ENCODE results near the gene SFT2D3.

Gene SFT2D3

DNA sequence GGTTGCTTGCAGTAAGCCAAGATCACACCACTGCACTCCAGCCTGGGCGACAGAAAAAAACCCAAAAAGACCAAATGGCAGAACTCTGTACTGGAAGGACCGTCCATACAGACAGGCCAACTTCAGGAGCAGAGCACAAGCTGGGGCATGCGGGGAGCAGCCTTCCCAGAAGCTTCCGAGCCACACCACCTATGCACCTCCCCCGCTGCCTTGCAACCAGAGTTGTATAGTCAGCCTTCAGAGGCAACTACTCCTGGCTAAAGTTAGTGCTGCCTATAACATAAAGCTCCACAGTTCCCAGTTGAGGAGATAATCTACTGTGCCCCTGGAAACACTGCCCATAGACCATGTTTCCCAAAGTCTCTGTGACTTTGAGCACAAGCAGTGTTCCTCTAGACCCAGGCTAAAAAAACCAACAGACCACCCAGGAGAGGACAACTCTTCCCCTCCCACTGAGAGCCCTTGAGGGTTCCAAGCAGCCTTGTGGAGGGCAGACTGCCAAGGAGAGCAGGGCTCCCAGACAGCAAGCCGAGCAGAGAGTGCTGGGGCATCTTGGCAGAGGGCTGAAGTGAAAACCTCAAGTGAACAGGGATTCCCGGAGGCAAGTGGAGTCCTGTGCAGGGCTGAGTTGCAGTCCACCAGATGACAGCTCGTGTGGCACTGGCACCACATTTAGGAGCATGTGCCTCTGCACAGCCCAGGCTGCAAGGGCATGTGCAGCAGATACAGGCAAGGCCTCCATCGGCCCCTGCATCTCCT is 6.8 kb downstream of the SFT2D3 start:
- DNase-seq (ENCODE audit: low read depth): no peak

DNA sequence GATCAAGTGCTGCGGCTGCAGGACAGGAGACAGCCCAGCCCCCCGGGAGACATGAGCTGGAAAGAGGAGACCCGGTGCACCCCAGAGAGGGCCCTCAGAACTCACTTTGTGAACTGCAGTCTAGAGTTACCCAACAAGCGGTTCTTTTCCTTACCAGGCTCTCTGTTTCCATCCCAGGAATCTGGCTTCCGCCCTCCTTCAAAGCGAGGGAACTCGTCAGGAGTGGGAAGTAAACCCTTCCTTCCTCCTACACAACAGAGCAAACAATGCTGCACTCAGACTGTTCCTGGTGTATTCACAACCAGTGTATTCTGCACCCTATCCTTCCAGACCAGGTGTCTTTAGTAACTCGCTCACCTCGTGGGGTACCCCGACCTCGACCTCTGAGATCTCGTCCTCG is 8.0 kb downstream of the SFT2D3 start:
- no peak for DNase-seq (ENCODE audit: low read depth)

DNA sequence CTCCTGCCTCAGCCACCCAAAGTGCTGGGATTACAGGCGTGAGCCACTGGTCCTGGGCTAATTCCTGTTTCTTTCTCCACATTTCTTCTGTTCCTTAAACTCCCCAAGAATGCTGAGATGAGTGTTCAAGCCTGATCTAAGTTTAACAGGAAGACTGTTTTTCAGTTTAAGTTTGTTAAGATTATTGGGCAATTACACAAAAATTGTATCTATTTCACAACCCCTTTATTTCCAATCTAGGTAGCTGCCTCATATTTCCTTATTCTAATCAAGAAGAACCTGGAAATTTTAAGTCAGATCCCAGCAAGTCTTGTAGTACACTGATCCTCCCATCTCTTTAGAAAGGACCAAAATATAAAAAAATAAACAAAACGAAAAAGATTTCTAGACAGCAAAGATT is 11.7 kb downstream of the SFT2D3 start:
- no peak for DNase-seq (ENCODE audit: low read depth)

DNA sequence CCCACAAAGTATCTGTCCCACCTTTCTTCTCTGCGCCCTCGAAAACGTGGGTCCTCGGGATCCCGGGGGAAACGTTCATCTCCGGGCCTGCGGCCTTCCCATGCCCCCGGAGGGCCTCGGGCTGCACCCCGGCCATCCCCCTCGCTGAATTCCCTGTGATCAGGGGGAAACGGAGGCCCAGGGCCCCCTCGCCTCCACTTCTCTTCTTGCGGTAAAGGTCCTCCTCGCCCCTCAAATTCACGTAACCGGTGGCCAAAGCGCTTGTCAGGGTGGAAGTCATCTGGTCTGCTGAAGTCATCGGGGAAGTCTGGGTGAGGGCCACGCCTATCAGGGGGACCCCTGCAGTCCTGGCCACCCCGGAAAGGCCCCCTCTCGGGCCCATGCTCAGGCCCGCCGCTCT is 12.3 kb downstream of the SFT2D3 start:
- no peak for DNase-seq (ENCODE audit: low read depth)

DNA sequence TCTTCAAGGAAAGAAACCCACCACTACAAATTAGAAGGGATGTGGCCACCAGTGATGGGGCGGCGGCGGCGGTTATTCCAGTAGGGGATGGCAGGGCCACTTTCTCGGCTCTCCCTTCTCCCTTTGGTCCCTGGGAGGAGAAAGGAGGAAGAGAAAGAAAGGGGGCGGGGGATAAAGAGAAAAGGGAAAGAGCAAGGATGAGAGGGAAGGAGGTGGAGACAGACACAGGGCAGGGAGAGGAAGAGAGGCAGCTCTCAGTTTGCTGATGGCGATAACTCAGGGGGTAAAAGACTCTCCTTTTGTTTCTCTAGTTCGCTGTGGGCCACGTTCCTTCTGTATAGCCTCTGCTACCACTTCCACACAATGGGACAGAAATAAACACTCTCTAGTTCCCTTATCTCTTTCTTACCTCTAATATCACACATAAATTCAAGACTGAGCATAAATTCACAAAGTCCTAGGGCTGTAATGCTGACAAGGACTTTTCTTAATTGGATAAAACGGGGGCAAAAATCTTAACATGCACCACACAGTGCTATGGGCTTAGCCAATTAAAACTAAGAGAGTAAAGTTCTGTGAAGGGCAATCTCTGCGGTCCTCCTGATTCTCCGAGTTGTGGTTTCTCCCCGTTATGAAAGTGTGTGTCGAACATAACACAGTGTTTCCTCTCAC is 14.6 kb downstream of the SFT2D3 start:
- no peak for DNase-seq (ENCODE audit: low read depth)

DNA sequence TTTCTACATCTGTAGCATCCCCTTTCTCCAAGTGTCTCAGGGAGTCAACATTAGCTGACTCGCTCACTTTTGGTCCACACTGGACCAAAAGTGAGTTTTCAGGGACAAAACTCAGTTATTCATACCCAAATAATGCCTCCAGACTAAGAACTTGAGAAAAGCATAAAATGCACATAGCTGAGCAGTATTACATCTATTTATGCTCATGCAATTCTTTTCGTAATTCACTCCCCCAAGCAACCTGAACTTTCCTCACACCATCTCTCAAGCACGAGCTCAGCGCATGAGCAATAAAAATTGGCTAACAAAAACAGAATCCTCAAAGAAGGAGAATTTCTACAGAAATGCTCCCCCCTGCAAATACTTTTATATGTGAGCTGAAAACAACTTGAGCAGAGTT is 17.0 kb downstream of the SFT2D3 start:
- DNase-seq (ENCODE audit: low read depth): no peak

DNA sequence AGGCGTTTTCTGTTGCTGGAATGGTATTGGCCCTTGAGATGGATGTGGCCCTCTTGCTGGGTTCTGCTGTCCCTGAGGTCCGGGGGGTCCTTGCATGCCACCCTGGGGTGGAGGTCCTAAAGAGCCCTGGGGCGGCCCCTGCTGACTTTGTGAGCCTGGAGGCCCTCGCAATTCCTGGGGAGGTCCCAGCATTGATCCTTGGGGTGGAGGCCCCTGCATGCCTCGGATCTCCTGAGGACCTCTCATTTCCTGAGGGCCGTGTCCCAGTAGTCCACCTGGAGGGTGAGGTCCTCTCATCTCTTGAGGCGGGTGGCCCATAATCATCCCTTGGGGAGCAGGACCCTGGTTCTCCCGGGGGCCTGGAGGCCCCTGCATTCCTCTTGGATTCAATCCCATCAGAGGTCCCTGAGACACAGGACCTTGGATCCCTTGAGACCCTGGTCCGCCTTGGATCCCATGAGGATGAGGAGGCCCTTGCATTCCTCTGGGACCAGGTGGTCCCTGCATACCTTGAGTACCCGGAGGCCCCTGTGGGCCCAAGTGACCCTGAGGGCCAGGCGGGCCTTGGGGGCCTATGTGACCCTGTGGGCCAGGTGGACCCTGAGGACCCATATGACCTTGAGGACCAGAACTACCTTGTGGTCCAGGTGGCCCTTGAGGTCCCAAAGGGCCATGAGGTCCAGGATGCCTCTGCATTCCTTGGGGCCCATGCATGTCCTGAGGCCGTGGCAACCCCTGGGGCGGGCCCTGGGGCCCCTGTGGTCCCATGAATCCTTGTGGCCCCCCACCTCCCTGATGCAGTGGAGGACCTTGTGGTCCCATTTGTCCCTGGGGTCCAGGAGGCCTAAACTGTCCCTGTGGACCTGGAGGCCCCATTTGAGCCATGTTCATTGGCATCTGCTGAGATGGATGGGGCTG is 18.3 kb downstream of the SFT2D3 start:
- DNase-seq (ENCODE audit: low read depth): no peak

DNA sequence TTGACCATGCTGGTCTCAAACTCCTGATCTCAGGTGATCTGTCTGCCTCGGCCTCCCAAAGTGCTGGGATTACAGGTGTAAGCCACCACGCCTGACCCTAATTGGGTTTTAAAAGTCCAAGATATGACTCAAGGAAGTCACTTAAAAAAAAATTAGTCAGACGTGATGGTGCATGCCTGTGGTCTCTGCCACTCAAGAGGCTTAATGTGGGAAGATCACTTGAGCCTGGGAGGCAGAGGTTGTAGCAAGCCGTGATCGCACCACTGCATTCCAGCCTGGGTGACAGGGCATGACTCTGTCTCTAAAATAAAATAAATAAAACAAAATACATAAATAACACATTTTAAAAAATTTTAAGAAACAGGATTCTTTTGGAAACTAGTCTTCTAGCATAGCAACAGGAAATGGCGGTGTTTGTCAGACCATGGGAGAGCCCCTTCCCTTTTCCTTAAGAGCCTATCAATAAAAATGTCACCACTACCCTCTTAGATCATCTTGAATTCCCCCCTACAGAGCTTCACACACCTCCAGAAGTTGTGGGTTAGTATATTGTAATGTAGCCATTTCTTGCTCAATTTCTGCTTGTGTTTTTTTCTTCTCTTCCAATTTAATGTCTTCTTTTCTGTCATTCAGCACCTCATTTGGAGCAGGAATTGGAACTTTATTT is 20.1 kb downstream of the SFT2D3 start:
- peak; percentile 51 for DNase-seq (ENCODE audit: low read depth)

DNA sequence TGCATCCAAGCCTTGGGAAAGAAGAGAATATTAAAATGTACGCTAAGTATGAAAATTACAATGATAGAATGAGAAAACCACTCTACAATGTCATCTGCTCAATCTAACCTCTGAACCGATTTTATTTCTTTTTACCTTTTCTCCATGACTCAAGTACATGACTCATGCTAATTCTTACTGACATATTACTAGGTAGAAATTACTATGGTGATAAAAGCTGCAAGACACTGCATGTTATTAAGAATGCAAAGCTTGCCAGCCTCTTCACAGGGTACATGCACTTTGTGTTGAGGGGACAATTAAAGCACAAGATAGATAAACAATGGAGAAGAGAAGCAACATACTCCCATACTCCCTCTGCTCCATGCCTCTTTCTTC is 20.7 kb downstream of the SFT2D3 start:
- DNase-seq (ENCODE audit: low read depth): no peak

DNA sequence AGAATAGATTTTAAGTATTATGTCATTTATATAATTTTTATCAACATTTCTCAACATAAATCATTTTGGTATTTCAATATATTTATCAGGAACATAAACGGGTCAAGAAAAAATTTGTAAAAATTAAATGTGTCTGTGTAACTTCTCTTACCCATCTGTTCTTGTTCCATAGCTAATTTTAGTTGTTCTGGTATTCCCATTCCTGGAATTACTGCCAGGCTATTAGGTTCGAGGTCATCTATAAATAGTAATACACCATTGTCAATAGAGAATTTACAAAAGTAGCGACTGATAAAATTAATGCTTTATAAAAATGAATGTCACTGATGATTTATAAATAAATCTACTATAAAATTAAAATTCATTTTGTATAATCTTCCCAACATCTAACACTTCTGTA is 21.5 kb downstream of the SFT2D3 start:
- no peak for DNase-seq (ENCODE audit: low read depth)

DNA sequence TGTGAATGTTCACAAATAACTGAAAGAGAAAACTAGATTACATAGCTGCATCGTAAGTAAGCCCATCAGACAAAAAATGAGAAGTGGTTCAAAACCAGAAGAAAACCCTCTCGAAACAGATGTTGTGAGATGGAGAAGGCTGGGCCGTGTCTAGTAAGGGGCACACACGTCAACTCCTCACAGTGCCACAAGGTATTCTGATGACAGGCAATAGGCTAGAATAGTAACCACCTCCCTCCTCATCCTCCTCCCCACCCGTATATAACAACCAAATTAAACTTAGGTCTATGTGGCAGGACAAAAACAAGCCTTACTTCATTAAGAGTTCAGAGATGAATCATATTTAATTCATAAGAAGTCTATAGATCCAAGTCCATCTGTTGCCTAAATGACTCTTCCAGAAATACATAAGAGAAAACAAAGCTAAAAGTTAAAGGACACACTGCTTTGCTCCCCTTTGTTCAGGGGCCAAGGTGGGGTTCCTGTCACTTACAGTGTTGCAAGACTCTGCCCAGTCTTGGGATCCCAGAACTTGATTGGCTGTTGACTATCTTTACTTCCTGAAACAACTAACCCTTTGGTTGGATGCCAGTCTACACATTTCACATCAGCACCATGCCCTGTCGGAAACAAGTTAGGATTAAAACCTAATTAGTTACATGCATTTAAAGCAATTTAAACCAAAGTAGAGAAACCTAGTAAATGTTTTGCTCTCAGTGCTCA is 25.0 kb downstream of the SFT2D3 start:
- DNase-seq (ENCODE audit: low read depth): no peak

DNA sequence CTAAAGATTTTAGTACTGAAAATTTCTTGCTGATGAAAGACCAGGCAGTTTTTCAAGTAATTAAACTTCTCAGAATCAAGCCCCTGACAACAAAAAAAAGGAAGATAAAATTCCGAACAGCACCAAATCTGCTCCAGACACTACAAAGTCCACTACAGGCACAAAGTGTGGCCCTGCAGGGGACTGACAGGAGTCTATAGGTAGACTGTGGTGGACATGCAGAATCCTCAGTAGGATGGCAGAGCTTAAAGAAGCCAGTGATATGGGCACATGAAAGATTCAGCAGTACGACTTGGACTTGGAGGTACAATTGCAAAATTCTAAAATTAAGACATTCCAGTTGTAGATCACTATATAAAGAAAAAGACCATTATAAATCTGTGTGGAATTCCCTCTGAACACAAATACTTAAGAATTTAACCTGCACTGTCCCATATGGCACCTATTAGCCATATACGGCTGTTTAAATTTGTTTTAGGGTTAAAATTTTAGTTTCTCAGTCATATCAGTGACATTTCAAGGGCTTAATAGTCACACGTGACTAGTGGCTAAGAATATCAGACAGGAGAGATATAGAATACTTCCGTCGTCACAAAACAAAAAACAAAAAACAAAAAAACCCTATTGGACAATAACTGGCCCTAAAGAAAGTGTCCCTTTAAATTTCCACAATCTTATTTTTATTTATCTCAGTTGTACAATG is 32.0 kb downstream of the SFT2D3 start:
- DNase-seq (ENCODE audit: low read depth): no peak

DNA sequence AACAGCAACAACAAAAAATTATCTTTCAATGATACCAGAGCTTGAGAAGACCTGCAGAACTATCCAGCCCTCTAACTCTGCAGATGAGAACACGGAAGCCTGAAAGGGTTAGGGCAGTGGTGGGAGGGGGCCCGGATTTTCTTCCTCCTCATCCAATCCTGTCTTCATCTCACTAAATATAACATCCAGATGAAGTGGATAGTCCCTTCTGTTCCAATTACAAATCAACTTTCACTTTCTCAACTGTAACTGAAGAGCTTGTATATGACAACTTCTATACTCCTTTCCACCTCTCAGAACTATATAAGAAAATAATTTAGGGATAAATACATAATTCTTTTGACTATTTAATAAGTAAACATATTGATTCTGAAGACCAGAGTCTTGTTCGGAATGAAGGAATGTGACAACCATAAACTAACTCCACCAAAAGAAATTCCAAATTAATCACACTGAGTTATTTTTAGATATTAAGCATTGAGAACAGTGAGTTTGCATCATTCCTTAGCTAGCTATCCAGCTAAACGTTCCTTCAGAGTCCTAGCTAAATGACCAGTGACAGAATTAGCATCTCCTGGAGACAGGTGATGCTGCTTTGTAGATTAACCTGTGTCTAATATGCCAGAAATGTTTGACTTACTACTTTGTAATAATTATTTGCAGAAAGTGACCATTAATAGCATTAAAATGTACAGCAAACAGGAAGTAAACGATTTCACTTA is 32.7 kb downstream of the SFT2D3 start:
- no peak for DNase-seq (ENCODE audit: low read depth)

DNA sequence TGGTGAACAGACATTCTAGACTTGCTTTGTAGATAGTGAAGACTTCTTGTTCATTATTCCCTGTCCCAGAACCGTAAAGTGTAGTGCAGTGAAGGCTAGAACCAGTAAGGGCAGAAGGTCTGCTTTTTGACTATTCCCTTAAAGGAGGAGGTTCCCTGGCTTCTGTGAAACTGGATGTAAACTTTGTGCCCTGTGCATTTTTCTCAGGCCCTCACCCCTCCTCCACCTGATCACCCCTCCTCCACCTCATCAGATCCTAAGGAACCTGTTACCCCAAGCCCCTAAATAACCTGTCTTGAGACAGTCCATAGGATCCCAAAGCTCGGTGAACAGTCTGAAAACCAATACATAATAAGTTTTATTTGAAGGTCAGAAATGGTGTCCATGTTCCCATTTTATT is 33.7 kb downstream of the SFT2D3 start:
- DNase-seq (ENCODE audit: low read depth): no peak

DNA sequence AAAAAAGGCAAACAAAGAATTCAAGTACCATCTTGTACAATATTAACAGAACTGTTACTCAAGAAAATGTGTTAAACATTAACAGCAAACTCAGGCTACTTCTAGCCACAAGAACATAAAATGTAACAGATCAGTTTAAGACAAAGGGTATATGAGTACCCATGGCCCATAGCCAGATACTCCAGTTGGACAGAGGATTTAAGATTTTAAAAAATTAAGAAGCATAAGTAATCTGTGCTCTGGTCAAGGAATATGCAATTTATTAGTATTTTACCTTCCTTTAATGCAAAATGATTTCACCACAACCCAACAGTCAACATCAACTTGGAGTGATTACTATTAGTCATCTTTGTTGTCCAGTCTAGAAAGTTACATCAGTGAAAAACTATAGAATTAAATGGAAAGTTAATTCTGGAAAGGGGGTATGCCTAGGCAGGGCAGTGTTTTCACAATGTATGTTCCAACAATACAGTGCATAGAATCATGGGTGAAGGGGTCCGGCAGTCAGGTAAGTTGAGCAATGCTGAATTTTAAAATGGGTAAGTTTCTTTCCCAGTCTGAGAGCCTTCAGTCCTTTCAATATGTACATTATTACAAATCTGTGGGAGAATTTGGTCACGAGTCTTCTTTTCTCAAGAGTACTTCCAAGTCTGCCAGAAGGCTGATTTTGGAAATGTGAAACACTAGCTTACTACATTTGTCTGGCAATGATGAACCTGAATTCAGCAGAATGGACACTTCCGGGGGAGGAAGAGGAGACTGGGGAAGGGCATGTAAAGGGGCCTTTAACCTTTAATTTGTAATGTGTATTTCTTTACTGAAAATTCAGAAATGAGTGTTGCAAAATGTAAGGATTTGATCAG is 34.5 kb downstream of the SFT2D3 start:
- no peak for DNase-seq (ENCODE audit: low read depth)

DNA sequence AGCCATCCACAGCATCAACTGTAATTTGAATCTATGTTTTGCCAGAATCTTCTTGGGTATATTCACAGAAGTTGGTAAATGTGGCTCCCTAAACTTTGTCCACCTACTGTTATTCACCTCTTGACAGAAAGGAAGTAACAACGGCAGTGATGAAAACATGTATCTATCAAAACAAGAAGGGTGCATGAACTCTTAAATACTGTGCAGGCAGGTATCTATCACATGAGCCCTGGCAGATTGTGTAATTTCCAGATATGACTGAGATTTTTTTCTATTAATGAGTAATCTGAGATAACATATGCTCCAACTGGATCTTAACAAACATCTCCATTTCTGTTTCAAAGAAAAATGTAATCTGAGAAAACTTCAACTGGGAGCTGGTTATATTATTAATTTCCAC is 36.6 kb downstream of the SFT2D3 start:
- no peak for DNase-seq (ENCODE audit: low read depth)

DNA sequence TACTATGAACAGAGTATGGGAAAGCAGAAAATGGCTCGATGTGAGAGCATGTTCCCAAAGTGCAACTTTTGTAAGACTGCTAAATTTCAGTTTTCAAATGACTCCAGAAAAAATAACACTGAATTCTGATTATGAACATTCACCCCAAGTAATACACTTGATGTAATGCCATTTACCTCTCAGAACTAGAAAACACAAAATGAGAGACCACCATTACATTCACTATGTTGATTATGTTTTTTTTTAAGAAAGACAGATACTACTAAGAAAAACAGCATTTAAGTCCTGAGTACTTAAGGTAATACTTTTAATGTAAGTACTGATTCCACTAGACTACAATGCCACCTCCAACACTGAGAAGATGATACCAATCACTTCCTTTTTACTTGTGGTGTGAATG is 38.5 kb downstream of the SFT2D3 start:
- no peak for DNase-seq (ENCODE audit: low read depth)

DNA sequence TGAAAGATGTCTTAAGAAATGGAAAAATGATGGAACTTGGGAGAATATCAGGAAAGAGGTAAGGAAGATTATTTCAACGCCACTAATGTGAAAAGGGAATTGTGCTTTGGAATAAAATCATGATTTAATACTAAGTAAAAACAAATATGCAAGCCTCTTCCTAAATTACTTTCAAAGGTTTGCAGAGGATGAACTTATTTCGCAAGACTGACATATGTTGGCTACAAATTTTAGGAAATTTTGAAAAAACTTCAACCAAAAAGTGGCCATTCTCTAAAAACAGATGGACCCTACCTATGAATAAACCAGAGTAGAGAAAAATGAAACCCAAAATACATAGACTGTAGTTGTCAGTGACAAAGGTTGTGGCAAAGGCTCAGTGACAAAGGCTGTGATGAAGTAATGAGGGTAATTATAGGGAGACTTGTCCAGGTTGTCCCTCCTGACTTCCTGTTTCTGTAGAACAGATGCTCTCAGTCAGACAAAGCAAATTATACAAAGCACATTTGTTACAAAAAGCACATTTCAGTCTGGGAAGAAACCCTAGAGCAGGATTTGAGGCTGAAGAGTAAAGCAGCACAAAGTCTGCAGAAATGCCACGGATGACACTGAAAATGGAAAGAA is 39.5 kb downstream of the SFT2D3 start:
- no peak for DNase-seq (ENCODE audit: low read depth)

DNA sequence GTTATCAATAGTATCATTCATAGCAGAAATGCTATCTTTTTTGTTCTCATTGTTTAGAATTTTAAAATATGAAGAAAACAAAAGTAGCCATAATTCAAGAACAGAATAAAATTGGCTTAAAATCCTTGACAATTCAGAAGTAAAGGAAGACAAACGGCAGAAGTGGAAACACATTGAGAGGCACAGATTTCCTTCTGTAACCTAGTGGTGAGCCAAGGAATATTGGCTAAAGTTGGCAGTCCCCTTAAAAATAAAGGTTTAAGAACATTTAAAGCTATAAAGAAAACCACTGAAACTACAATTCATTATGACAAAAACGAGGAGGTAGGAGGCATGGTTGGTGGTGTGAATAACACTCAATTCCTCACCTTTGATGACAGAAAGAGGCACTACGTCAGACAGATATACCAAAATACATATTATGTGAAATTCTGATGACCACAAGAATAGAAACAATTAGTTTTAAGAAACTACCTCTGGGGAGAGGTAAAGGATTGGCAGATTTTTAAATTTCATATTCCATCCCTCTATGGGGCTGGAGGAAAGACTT is 42.3 kb downstream of the SFT2D3 start:
- no peak for DNase-seq (ENCODE audit: low read depth)
